AML-193 (cell line): ENCODE data around the gene PCBD1.
"Not testable (repeated sequence)": the region's sequence is repeated elsewhere in the genome, so short reads cannot be mapped to it uniquely, and the experiment has no call there.

Source experiments
- DNase-seq, 2 experiments: peaks; one replicate each; lab custom pipeline; 2025; lab: John Stamatoyannopoulos, UW

Gene PCBD1

GRCh38 chr10:70887804-70888800 lies at the start of gene PCBD1:
Gene PCBD1, minus strand, starts transcription at chr10:70888565. Its CDS starts 32 bp downstream, at chr10:70888533.
- peak; percentile 42 to 51 for DNase-seq

- no peak for DNase-seq
These were observed 49.3 kb upstream of the PCBD1 start for GRCh38 chr10:70937661-70938060.

GRCh38 chr10:70936111-70936510 lies 47.7 kb upstream of the PCBD1 start:
- no peak for DNase-seq

- DNase-seq: no peak
These were observed 47.3 kb upstream of the PCBD1 start for GRCh38 chr10:70935631-70936030.

- no peak for DNase-seq
These were observed 46.8 kb upstream of the PCBD1 start for GRCh38 chr10:70935125-70935625.

GRCh38 chr10:70934701-70935100 lies 46.3 kb upstream of the PCBD1 start:
- no peak for DNase-seq

- DNase-seq: no peak
These were observed 44.2 kb upstream of the PCBD1 start for GRCh38 chr10:70932392-70933196.

- DNase-seq: no peak
These were observed 42.9 kb upstream of the PCBD1 start for GRCh38 chr10:70931168-70931815.

GRCh38 chr10:70930263-70931000 lies 42.1 kb upstream of the PCBD1 start:
- DNase-seq: no peak

GRCh38 chr10:70928140-70928539 lies 39.8 kb upstream of the PCBD1 start:
- no peak for DNase-seq

GRCh38 chr10:70927189-70927943 lies 39.0 kb upstream of the PCBD1 start:
- no peak for DNase-seq

- DNase-seq: no peak
These were observed 38.0 kb upstream of the PCBD1 start for GRCh38 chr10:70926226-70927000.

GRCh38 chr10:70925377-70926225 lies 37.2 kb upstream of the PCBD1 start:
- peak in 1 of 2 experiments; percentile 4 for DNase-seq

GRCh38 chr10:70923696-70924095 lies 35.3 kb upstream of the PCBD1 start:
- no peak for DNase-seq

GRCh38 chr10:70921285-70921684 lies 32.9 kb upstream of the PCBD1 start:
- no peak for DNase-seq

GRCh38 chr10:70920519-70920918 lies 32.2 kb upstream of the PCBD1 start:
- no peak for DNase-seq

- not testable (repeated sequence) for DNase-seq
These were observed 31.5 kb upstream of the PCBD1 start for GRCh38 chr10:70919906-70920305.

GRCh38 chr10:70918851-70919530 lies 30.6 kb upstream of the PCBD1 start:
- no peak for DNase-seq
